ENCODE results near the gene MLLT3.

MLLT3 gene

GRCh38 chr9:20472342-20473045 lies 149.8 kb downstream of the MLLT3 start:
- no peak for DNase-seq

GRCh38 chr9:20466328-20467008 lies 155.8 kb downstream of the MLLT3 start:
- no peak for DNase-seq

GRCh38 chr9:20464242-20464641 lies 158.1 kb downstream of the MLLT3 start:
- no peak for DNase-seq

- no peak for DNase-seq
Measured at GRCh38 chr9:20463823-20464222, 158.5 kb downstream of the MLLT3 start.

- no peak for DNase-seq
Measured at GRCh38 chr9:20462410-20462809, 159.9 kb downstream of the MLLT3 start.

- no peak for DNase-seq
Measured at GRCh38 chr9:20447291-20447690, 175.0 kb downstream of the MLLT3 start.

- no peak for DNase-seq
Measured at GRCh38 chr9:20446248-20446647, 176.1 kb downstream of the MLLT3 start.

- no peak for DNase-seq
Measured at GRCh38 chr9:20442461-20443319, 179.6 kb downstream of the MLLT3 start.

- DNase-seq, result no peak
Measured at GRCh38 chr9:20441711-20442423, 180.4 kb downstream of the MLLT3 start.

GRCh38 chr9:20441166-20441565 lies 181.1 kb downstream of the MLLT3 start:
- no peak for DNase-seq

- no peak for DNase-seq
Measured at GRCh38 chr9:20437476-20437875, 184.8 kb downstream of the MLLT3 start.

GRCh38 chr9:20436476-20437195 lies 185.7 kb downstream of the MLLT3 start:
- no peak for DNase-seq

GRCh38 chr9:20428976-20429375 lies 193.3 kb downstream of the MLLT3 start:
- no peak for DNase-seq

- no peak for DNase-seq
Measured at GRCh38 chr9:20427359-20427758, 194.9 kb downstream of the MLLT3 start.

- no peak for DNase-seq
Measured at GRCh38 chr9:20426019-20426418, 196.3 kb downstream of the MLLT3 start.

GRCh38 chr9:20419533-20419932 lies 202.8 kb downstream of the MLLT3 start:
- no peak for DNase-seq

- DNase-seq, result no peak
Measured at GRCh38 chr9:20418485-20418884, 203.8 kb downstream of the MLLT3 start.

GRCh38 chr9:20417373-20418080 lies 204.8 kb downstream of the MLLT3 start:
- DNase-seq, result no peak

- no peak for DNase-seq
Measured at GRCh38 chr9:20414150-20414549, 208.1 kb downstream of the MLLT3 start.

GRCh38 chr9:20409321-20410092 lies 212.8 kb downstream of the MLLT3 start:
- DNase-seq, result no peak

GRCh38 chr9:20408513-20408912 lies 213.8 kb downstream of the MLLT3 start:
- no peak for DNase-seq
